Central memory CD4-positive, alpha-beta T cell (primary cell): ENCODE measurements around the gene SPATA31C1.

Experiments
- DNase-seq: peaks from one replicate; pipeline ENCODE4 v3.0.0; 2022

Gene SPATA31C1

DNA sequence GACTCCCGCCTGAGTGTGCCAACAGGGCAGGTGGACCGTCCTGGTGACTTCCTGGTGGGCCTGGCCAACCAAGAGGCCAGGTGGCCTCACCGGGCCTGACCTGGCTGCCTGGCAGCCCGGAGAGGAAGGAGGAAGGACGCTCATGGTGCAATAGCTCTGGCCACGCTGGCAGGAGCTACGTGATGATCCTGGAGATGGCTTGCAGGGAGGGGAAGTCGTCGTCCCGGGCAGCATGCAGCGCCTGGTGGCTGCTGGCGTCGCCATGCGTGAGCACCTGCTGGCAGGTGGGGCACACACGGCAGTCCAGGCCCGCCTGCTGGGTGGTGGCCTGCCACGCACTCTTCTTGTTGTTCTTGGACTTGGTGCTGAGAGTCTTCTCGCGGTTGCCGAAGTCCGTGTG, 26.3 kb downstream of the SPATA31C1 start:
- no peak for DNase-seq

DNA sequence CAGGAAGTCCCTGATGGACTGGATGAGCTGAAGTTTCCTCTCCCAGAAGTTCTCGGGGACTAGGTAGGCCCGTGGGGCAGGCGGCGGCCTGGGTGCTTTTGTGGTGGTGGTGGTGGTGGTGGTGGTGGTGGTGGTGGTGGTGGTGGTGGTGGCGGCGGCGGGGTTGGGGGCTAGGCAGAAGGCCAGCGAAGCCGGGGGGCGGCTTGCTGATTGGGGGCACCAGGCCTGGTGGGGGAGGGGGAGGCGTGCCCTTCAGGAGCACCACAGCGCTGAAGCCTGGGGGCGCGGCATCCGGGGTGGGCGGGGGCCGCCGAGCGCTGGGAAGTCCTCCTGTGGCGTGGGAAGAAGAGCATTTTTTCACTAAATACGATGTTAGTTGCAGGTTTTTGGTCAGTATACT, 26.9 kb downstream of the SPATA31C1 start:
- no peak for DNase-seq

DNA sequence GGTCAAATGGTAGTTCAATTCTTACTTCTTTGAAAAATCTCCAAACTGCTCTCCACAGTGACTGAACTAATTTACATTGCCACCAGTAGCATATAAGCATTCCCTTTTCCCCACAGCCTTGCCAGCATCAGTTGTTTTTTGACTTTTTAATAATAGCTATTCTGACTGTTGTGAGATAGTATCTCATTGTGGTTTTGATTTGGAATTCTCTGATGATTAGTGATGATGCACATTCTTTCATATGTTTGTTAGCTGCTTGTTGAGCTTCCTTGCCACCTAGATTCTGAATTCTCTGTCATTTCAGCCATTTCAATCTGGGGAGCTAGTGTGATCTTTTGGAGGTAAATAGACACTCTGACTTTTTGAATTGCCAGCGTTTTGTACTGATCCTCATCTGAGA, 32.5 kb downstream of the SPATA31C1 start:
- no peak for DNase-seq

DNA sequence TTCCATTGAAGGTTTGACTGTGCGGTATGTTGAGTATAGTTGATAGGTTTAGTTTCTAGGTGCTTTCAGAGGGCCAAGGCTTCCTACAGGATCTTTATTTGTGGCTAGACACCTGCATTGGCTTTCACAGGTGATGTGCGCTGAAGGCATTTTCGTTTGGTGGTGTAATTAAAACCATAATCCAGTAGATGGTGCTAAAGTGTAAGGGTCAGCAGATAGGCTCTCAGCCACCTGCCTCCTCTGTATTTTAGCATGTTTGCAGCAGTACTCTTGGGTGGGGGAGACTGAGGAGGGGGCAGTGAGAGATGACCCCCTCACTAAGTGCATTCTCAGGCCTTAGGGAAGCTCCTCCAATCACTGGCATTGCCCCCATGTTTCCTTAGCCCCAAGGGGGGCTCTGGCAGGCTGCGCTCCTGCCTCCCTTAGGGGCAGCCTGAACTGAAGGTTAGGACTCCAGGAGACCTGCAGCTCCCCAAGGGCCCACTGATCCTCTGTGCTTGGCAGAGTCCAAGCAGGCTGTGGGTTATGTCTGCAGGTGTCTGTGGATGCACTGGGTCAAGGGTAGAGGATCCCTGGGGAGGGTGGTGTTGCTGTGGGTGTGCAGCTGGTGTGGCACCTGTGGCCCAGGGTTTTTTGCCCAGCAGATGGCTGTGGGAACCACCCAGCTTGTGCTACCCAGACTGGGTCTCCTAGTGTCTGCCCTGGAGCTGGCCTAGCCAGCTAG, 33.2 kb downstream of the SPATA31C1 start:
- no peak for DNase-seq

DNA sequence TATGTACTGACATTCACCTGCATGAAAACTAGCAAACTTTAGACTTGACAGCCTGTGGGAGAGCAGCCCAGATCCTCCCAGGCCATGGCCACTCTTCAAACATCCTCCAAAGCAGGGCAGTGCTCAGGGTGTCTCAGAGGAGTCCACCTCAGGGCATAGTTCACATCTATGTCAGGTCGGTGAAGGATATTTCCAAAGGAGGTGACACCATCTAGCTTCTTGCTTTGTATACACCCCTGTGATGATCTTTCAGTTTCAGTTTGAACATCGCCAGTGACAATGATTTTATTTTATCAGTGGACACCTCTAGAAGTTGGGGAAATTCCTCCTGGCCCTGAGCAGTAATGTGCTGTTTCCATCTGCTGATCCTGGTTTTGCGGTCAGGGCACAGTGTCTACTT, 36.5 kb downstream of the SPATA31C1 start:
- no peak for DNase-seq

DNA sequence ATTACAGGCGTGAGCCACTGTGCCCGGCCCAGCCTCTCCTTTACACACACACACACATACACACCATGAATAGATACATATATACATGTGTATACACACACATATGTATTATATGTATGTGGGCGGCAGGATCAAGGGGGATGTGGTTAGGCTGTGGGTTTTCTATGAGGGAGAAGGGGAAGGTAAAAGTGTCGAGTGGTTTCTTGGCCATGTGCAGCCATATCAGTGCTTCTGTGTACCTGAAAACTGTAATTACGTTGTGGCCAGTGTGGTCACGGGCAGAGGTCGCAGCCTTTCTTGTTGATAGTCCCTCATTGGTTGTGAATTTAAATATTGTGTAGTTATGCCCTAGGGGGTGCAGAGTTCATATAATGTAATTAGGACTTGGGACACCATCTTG, 40.1 kb downstream of the SPATA31C1 start:
- no peak for DNase-seq

DNA sequence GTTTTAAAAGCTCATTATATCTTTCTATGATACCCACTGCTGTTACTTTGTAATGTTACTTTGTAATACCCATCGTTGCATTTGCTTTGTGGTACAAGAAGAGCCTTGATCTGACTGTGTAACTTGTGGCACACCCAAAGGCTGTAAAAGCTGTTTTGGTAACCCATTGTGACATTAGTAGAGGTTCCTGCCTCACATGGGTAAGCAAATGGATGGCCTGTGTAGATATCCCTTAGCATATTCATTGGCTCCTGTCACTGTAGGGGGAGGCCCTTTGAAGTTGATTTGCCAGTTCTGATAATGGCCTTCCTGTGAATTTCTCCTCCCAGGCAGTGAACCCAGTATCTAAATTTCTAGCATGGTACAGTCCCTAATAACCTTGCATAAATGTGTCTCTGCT, 40.8 kb downstream of the SPATA31C1 start:
- DNase-seq = no peak

DNA sequence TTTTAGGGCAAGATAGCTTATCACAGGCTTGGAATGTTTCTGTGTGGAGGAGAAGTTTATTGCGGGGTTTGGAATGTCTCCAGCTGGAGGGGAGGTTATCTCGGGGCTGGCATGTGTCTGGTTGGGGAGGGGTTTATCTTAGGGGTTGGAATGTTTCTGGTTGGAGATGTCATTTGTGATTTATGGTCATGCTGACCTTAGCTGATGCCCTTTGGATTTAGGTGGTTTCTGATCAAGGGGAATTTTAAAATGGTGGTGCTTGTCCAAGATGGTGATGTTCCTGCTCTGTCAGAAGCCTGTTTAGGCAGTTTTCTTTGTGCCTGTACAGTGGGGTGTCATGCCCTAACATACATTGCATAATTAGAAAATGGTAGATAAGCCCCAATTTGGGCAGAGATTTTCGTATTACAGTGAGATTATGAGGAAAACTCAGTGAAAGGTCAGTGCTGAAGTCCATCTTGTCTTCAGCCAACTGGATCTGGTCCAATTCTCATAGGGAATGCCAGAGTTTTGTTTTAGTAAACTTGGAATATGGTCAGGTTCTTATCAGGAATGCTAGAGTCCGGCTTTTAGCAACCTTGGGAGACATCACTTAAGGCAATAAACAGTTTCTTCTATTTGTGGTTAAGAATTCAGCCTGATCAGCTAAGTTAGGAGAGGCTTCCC, 42.3 kb downstream of the SPATA31C1 start:
- DNase-seq = no peak

DNA sequence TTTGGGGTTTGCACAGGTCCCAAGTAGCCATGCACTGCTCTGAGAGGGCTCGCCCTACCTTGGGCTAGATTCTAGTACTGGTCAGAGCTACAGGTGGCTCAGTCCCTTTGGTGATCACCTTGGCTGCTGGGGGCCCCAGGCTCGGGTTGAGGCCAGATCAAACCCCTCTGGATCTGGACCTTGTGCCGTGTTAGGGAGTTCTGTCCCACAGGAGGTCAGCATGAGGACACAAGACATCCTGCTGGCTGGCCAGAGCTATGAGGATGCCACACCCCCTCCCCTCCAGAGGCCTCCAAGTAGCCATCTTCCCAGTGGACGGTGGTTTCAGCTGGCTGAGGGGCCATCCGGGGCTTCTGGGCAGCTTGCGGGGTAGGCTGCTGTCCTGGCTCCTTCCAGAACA, 46.0 kb downstream of the SPATA31C1 start:
- DNase-seq = no peak

DNA sequence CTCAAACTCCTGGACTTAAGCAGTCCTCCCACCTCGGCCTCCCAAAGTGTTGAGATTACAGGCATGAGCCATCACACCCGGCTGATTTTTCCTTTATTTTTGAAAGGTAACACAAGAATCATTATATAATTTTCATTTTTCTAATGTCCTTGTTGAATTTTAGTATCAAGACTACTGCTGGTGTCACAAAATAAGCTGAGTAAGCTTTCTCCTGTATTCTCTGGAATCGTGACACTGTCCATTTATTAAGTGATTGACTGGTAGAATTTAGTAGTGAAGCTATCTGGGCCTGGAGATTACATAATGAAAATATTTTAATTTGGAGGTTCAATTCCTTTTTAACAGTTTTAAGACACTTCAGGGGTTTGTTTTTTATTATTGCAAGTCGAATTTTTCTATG, 47.1 kb downstream of the SPATA31C1 start:
- no peak for DNase-seq

DNA sequence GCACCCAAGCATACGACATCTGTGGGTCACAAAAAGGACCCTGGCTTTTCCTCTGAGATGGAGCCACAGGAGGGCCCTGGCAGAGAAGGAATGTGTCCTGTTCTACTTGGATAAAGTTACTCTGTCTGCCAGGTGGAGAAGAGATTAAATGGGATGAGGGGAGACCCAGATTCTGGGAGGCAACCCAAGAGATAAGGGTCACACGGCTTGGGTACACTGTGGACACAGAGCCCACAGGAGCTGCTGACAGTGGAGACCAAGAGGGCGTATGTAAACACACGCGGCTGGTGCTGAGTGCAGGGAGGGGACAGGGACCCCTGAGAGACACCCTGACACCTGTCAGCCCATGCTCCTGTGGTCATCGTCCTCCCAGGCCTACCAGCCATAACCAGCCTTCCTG, 50.4 kb downstream of the SPATA31C1 start:
- no peak for DNase-seq

DNA sequence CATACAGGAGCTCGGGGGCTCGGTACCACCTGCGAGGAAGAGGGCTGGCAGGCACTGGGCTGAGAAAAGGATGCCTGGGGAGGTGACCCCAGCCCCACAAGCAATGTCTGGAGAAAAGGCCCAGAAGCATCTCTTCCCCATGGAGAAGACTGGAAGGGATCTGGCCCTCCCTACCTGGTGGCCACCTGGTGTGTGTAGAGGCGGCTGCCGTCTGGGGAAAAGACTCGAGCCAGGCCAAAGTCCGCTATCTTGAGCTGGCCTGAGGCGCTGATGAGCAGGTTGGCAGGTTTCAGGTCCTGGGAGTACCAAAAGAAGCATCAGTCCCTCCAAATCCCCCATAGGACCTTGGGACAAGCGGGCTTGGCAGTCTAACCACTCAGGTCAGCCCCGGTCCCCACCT, 52.8 kb downstream of the SPATA31C1 start:
- no peak for DNase-seq

DNA sequence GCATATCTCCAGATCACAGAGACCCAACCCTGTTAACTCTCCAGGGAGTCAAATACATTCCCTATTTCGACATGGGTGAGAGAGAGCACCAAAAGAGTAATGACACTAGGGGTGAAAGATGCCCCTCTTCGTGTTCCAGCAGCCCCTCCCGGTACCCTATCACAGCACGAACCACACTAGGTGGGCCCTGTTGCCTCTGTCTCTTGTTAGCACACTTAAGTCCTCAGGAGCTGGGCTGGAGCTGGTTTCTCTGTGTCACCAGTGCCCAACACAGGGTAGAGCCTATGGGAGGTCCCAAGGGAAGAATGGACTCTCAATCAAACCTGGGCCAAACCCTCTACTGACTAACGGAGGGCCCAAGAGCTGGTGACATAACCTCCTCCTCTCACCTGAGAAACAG, 55.4 kb downstream of the SPATA31C1 start:
- no peak for DNase-seq
